AG09309 (cell line): ENCODE data around the gene CYP26B1.

ENCODE experiments used
- DNase-seq: peaks from one replicate; pipeline ENCODE4 v3.0.0-alpha.2; 2010; ENCODE audit warnings: low read depth
- H3K4me3 ChIP-seq: 2 replicates; pipeline ENCODE4 v1.5.1; 2011; ENCODE audit warnings: mild to moderate bottlenecking, low read depth, low read length, moderate library complexity; ENCODE audit not compliant: control insufficient read depth
- TF ChIP-seq, protein P1 (sequence below): IDR thresholded peaks from 2 replicates; pipeline ENCODE4 v1.5.1; 2011; ENCODE audit warnings: mild to moderate bottlenecking, low read depth, low read length, inconsistent platforms; ENCODE audit not compliant: insufficient read depth, control insufficient read depth; ENCODE audit errors: missing control alignments

The CYP26B1 gene

DNA sequence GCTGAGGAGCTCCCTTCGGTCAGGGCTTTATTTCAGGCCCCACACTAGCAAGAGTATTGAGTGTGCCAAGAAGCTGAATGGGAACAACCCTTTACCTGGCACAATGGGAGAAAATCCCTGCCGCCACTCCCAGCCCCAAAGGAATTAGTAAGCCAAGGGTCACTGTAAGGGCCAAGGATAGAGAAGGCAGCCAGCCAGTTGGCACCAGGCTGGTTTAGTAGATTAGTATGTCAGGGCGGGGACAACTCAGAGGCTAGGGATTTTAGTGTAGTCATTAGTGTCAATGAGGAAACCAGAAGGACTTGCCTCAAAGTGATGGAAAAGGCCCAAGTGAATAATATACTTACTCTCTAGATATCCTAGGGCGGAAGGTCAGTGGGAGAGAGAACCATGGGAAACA lies 34.9 kb upstream of the CYP26B1 start:
- H3K4me3 ChIP-seq: no peak overlapping the region
- TF ChIP-seq, protein P1, sequence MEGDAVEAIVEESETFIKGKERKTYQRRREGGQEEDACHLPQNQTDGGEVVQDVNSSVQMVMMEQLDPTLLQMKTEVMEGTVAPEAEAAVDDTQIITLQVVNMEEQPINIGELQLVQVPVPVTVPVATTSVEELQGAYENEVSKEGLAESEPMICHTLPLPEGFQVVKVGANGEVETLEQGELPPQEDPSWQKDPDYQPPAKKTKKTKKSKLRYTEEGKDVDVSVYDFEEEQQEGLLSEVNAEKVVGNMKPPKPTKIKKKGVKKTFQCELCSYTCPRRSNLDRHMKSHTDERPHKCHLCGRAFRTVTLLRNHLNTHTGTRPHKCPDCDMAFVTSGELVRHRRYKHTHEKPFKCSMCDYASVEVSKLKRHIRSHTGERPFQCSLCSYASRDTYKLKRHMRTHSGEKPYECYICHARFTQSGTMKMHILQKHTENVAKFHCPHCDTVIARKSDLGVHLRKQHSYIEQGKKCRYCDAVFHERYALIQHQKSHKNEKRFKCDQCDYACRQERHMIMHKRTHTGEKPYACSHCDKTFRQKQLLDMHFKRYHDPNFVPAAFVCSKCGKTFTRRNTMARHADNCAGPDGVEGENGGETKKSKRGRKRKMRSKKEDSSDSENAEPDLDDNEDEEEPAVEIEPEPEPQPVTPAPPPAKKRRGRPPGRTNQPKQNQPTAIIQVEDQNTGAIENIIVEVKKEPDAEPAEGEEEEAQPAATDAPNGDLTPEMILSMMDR: no peak
- no peak for DNase-seq

DNA sequence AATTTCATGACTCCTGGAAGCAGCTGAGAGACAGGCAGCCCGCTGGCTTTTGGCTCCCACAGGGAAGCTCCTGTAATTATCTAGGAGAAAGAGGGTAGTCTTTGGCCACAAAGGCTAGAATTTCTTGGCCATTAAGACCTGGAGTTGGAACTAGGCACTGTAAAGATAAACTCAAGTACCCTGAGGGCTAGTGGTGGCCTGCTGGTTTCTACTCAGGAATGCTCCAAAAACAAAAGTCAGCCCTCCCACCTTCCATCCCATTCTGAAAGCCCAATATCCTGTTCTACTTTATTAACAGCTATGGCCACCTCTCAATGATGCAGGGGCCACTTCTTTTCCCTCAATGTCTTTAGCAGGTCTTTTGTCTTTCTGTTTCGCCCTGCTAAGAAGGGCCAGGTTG lies 34.0 kb upstream of the CYP26B1 start:
- TF ChIP-seq, protein P1: no peak
- no peak for DNase-seq
- no peak overlapping the region for H3K4me3 ChIP-seq

DNA sequence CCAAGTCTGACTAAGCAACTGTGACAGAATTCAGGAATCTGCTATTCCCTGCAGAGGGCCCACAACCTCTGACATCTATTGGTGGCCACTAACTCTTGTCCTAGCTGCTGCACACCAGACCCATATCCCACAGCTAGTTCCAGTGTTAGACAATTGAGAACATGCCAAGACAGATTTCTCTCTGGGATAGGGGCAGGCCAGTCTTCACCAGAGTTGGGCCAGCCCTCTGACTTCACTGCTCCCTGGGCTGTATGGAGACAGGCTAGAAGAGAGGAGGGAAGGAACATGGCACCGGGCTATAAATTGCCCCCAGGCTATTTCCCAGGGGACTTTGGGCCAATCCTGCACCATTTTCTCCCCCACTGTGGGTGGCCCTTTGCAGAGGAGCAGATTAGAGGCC lies 32.7 kb upstream of the CYP26B1 start:
- no peak overlapping the region for H3K4me3 ChIP-seq
- TF ChIP-seq, protein P1: no peak
- DNase-seq: no peak

DNA sequence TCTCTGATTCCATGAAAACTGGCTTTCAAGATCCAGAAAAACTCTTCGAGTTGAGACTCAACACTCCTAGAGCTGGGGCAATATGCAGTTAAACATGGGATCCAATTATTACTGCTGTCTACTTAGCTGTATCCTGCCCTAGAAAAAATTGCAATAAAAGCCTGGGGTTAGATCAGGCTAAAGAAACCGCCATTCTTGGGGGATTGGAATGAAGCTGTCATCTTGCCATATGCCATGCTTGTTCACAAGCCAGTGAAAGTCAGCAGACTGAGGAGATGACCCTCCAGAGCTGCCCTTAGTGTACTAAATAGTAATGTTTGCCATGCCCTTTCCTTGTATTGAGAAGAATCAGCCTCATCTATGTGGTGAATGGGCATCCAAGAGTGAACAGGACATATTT lies 30.9 kb upstream of the CYP26B1 start:
- TF ChIP-seq, protein P1: no peak
- H3K4me3 ChIP-seq: no peak overlapping the region
- no peak for DNase-seq

DNA sequence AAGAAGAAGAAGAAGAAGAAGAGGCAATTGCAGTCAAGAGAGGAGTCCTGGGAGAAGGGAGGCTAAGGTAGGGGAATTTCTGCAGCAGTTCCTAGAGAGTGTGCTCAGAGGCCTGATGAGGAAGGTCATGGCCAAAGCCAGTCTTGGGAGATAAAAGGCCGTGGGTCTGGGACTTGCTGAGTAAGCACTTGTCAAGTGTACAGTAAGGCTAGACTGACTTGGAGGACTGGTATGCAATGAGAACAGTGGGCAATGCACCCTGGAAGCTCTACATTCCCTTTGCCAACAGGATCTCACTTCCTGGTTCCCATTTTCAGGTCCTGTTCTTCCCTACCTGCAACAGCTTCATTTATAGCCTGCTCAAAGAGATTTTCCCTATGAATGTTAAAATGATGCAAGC lies 28.6 kb upstream of the CYP26B1 start:
- TF ChIP-seq, protein P1: no peak
- no peak overlapping the region for H3K4me3 ChIP-seq
- DNase-seq: no peak

DNA sequence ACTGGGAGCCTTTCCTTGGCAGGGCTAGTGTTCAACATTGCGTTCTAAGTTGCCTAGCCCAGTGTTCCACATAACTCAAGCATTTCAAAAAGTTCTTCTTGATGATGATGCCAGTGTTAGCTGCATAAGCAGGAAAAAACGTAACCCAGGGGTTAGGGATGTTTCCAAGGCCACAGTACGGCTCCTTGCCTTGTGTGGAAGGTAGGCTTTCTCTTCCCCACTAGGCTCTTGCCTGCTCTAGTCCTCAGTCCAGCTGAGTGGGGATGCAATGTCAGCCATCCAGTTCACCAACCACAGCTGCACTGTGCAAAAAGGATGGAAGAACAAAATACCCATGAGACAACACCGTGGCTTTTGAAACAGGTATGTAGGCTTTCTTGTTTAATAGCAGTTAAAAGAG lies 28.0 kb upstream of the CYP26B1 start:
- TF ChIP-seq, protein P1: no peak
- DNase-seq: no peak
- H3K4me3 ChIP-seq: no peak overlapping the region

DNA sequence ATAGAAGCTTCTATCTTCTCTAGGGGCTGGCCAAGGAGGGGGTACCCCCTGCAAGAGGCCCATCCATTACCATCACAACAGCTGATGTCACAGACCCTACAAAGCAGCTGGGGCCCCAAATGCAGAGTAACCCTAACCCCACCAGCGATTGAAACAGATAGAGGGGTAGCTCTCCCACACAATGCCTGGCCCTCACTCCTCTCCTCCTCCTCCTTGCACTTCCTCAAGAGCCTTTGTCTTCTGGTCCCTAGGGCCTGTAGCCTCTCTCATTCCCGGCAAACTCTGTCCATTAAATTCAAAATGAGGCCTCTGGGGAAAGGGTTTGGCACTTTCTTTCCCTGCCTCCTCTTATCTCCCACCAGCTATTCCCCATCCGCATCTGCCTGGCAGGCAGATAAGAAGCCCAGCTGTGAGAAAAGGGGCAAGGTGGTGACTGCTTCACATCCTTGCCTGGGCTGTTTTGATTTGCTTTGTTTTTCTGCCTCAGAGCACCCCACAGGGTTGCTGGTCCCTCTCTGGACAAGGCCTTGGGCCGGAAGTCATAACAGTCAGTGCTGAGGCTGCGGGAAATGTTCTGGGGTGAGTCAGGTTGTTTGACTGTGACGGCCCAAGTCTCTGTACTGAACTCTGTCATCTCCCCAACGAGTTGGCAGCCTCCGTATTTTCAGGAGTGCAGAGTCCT lies 26.1 kb upstream of the CYP26B1 start:
- no peak overlapping the region for H3K4me3 ChIP-seq
- no peak for DNase-seq
- TF ChIP-seq, protein P1: no peak
